ENCODE results near the gene PMIS2.

DNA sequence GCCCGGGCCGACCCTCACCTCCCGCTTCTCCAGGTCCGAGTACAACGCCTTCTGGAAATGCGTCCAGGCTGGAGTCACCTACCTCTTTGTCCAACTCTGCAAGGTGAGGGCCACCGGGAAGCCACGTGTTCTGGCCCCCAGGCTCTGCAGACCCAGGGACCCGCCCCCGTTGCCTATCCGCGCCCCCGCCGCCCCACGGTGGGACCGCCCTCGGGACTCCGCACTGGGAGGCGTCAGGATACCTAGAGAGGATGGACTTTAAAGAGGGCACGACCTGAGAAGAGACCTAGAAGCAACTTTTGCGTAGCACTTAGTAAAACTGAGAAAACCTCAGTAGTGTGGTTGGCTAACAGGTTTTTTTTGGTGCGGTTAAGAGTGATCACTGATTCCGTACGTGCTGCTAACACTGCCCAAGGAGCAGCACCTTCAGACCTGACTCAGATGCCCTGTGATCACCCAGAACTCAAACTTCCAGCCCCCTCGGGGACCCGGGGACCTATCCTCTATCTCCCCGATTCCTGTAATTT lies 40.1 kb upstream of the PMIS2 start:
- TF ChIP-seq, protein P1, sequence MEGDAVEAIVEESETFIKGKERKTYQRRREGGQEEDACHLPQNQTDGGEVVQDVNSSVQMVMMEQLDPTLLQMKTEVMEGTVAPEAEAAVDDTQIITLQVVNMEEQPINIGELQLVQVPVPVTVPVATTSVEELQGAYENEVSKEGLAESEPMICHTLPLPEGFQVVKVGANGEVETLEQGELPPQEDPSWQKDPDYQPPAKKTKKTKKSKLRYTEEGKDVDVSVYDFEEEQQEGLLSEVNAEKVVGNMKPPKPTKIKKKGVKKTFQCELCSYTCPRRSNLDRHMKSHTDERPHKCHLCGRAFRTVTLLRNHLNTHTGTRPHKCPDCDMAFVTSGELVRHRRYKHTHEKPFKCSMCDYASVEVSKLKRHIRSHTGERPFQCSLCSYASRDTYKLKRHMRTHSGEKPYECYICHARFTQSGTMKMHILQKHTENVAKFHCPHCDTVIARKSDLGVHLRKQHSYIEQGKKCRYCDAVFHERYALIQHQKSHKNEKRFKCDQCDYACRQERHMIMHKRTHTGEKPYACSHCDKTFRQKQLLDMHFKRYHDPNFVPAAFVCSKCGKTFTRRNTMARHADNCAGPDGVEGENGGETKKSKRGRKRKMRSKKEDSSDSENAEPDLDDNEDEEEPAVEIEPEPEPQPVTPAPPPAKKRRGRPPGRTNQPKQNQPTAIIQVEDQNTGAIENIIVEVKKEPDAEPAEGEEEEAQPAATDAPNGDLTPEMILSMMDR (conservative IDR thresholded peaks at IDR 0.05; ENCODE audit: low read length) = no peak
- no peak for TF ChIP-seq EZH2phosphoT487 (IDR thresholded peaks at IDR 0.05; ENCODE audit: borderline replicate concordance)

Data from Loucy (cell line).